HEK293T (cell line): ENCODE results near the gene IRAK2.

Experiments used
- ARNT ChIP-seq: fragments of 450-650 bp; IDR thresholded peaks from 2 replicates; pipeline ENCODE4 v1.6.1; 2017; ENCODE audit warnings: mild to moderate bottlenecking
- BHLHE40 ChIP-seq: fragments of 450-650 bp; IDR thresholded peaks from 2 replicates; pipeline ENCODE4 v1.6.1; 2016; ENCODE audit warnings: mild to moderate bottlenecking, moderate library complexity, borderline replicate concordance
- ELF4 ChIP-seq: fragments of 450-650 bp; IDR thresholded peaks from 2 replicates; pipeline ENCODE4 v1.6.1; 2017; ENCODE audit warnings: antibody characterized with exemption
- FOXA1 ChIP-seq: fragments of 450-650 bp; IDR thresholded peaks from 2 replicates; pipeline ENCODE4 v1.6.1; 2016; ENCODE audit warnings: mild to moderate bottlenecking
- FOXK2 ChIP-seq: fragments of 450-650 bp; IDR thresholded peaks from 2 replicates; pipeline ENCODE4 v1.6.1; 2016; ENCODE audit warnings: mild to moderate bottlenecking
- FOXM1 ChIP-seq: fragments of 450-650 bp; IDR thresholded peaks from 2 replicates; pipeline ENCODE4 v1.6.1; 2017; ENCODE audit warnings: mild to moderate bottlenecking, borderline replicate concordance
- HDGF ChIP-seq: fragments of 450-650 bp; IDR thresholded peaks from 2 replicates; pipeline ENCODE4 v1.6.1; 2017; ENCODE audit warnings: antibody characterized with exemption, borderline replicate concordance
- L3MBTL2 ChIP-seq: fragments of 450-650 bp; conservative IDR thresholded peaks from 2 replicates; pipeline ENCODE4 v1.6.1; 2016; ENCODE audit warnings: mild to moderate bottlenecking
- LEF1 ChIP-seq: fragments of 450-650 bp; IDR thresholded peaks from 2 replicates; pipeline ENCODE4 v1.6.1; 2017; ENCODE audit warnings: mild to moderate bottlenecking, borderline replicate concordance
- NFRKB ChIP-seq: fragments of 450-650 bp; IDR thresholded peaks from 2 replicates; pipeline ENCODE4 v1.6.1; 2016; ENCODE audit warnings: mild to moderate bottlenecking, moderate library complexity
- SP1 ChIP-seq: fragments of 450-650 bp; IDR thresholded peaks from 2 replicates; pipeline ENCODE4 v1.6.1; 2017
- SUZ12 ChIP-seq: fragments of 450-650 bp; IDR thresholded peaks from 2 replicates; pipeline ENCODE4 v1.6.1; 2016; ENCODE audit warnings: mild to moderate bottlenecking
- ZNF384 ChIP-seq: fragments of 450-650 bp; IDR thresholded peaks from 2 replicates; pipeline ENCODE4 v1.6.1; 2016
- TF ChIP-seq, protein P1 (sequence below): fragments of 450-650 bp; IDR thresholded peaks from 2 replicates; pipeline ENCODE4 v1.6.1; 2016

DNA sequence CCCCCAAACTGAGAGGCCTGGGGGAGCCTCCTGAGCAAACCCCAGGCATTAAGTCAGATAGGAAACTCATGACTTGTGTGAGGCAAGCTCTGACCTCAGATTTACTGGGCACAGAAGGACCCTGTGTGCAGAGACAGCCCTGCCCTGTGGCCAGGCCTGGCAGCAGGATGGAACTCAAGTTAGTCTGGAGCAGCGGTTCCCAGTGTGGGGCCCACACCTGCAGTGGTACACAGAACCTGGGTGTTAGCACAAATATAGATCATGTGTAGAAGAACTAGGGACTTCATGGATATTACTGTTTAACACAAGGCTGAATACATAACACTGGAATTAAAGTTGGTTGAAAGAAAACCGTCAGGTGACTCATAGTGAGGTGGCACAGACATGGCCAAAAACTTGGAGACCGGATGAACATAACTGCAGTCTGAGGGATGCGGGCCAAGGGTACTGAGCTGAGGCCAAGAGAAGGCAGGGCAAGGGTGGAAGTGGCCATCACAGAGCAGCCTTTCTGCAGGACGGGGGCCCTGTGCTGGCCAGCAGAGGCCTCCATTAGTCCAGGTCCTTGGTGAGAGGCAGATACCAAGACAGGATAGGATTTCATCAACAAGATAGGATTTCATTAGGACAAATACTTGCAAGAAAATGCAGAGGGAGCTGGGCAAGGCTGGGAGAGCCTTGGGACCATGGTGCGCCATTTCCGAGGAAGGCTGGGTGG lies 40.9 kb downstream of the IRAK2 start:
- no peak for TF ChIP-seq NFRKB
- no peak for TF ChIP-seq ELF4
- TF ChIP-seq BHLHE40: no peak
- TF ChIP-seq SUZ12: no peak
- TF ChIP-seq HDGF: no peak
- TF ChIP-seq FOXM1: no peak
- TF ChIP-seq, protein P1, sequence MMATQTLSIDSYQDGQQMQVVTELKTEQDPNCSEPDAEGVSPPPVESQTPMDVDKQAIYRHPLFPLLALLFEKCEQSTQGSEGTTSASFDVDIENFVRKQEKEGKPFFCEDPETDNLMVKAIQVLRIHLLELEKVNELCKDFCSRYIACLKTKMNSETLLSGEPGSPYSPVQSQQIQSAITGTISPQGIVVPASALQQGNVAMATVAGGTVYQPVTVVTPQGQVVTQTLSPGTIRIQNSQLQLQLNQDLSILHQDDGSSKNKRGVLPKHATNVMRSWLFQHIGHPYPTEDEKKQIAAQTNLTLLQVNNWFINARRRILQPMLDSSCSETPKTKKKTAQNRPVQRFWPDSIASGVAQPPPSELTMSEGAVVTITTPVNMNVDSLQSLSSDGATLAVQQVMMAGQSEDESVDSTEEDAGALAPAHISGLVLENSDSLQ: no peak
- TF ChIP-seq L3MBTL2: no peak
- TF ChIP-seq SP1: no peak
- TF ChIP-seq LEF1: no peak
- TF ChIP-seq FOXA1: no peak
- TF ChIP-seq FOXK2: no peak
- TF ChIP-seq ARNT: no peak
- no peak for TF ChIP-seq ZNF384
